HG03432 (cell line): ENCODE data around the gene CCDC28A.

ENCODE experiments used
- ATAC-seq: cut with Tn5 transposase; IDR thresholded peaks from one replicate; pipeline ENCODE4 v1.9.1; 2021; ENCODE audit warnings: mild to moderate bottlenecking, moderate library complexity; ENCODE audit not compliant: unreplicated experiment

The CCDC28A gene

GRCh38 chr6:138833816-138834539 is 60.4 kb downstream of the CCDC28A start:
- ATAC-seq: no peak

DNA sequence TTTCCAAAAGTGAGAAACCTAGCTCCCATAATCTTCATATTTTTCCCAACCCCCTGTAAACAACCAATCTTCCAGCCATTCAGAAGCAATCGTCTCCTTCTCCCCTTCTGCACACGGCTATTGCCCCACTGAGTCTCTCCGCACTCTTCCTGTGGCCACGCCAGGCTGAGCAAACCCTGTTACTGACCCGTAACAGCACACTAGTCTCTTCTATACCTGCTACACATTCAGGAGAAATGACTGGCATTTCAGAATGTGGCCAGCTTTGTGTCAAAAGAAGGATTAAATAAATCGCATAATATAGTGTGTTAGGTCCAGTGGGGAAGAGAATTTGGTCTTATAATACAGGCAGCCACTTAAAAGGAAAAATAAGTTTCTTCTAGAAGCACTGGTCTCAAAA is 63.7 kb downstream of the CCDC28A start:
- ATAC-seq: no peak
